GM06990 (cell line): ENCODE data around the gene SAXO1.

ENCODE experiments used
- DNase-seq: peaks from one replicate; pipeline ENCODE4 v3.0.0-alpha.2; 2011; ENCODE audit not compliant: insufficient read length; ENCODE audit errors: extremely low read depth
- H3K27me3 ChIP-seq: replicated peaks from 2 replicates; pipeline ENCODE4 v1.6.0; 2011; ENCODE audit warnings: low read length; ENCODE audit not compliant: control insufficient read depth, insufficient read depth
- H3K36me3 ChIP-seq: 2 replicates; pipeline ENCODE4 v1.5.1; 2011; ENCODE audit warnings: low read length; ENCODE audit not compliant: control insufficient read depth, insufficient read depth
- H3K4me3 ChIP-seq: replicated peaks from 2 replicates; pipeline ENCODE4 v1.5.1; 2011; ENCODE audit warnings: low read depth, mild to moderate bottlenecking, control low read depth, low read length
- TF ChIP-seq, protein P1 (sequence below): IDR thresholded peaks from 2 replicates; pipeline ENCODE4 v1.5.1; 2011; ENCODE audit warnings: low read length, control low read depth, mild to moderate bottlenecking, inconsistent platforms; ENCODE audit not compliant: insufficient read depth, poor library complexity, severe bottlenecking

The SAXO1 gene

GRCh38 chr9:19049917-19050636 lies 17.1 kb upstream of the SAXO1 start:
- no peaks in the 10 kb centered on the region for H3K27me3 ChIP-seq
- no peaks in the 10 kb centered on the region for H3K36me3 ChIP-seq
- H3K4me3 ChIP-seq, result peak overlapping the region; percentile 99
- DNase-seq, result no peak
- TF ChIP-seq, protein P1, sequence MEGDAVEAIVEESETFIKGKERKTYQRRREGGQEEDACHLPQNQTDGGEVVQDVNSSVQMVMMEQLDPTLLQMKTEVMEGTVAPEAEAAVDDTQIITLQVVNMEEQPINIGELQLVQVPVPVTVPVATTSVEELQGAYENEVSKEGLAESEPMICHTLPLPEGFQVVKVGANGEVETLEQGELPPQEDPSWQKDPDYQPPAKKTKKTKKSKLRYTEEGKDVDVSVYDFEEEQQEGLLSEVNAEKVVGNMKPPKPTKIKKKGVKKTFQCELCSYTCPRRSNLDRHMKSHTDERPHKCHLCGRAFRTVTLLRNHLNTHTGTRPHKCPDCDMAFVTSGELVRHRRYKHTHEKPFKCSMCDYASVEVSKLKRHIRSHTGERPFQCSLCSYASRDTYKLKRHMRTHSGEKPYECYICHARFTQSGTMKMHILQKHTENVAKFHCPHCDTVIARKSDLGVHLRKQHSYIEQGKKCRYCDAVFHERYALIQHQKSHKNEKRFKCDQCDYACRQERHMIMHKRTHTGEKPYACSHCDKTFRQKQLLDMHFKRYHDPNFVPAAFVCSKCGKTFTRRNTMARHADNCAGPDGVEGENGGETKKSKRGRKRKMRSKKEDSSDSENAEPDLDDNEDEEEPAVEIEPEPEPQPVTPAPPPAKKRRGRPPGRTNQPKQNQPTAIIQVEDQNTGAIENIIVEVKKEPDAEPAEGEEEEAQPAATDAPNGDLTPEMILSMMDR, result no peak

DNA sequence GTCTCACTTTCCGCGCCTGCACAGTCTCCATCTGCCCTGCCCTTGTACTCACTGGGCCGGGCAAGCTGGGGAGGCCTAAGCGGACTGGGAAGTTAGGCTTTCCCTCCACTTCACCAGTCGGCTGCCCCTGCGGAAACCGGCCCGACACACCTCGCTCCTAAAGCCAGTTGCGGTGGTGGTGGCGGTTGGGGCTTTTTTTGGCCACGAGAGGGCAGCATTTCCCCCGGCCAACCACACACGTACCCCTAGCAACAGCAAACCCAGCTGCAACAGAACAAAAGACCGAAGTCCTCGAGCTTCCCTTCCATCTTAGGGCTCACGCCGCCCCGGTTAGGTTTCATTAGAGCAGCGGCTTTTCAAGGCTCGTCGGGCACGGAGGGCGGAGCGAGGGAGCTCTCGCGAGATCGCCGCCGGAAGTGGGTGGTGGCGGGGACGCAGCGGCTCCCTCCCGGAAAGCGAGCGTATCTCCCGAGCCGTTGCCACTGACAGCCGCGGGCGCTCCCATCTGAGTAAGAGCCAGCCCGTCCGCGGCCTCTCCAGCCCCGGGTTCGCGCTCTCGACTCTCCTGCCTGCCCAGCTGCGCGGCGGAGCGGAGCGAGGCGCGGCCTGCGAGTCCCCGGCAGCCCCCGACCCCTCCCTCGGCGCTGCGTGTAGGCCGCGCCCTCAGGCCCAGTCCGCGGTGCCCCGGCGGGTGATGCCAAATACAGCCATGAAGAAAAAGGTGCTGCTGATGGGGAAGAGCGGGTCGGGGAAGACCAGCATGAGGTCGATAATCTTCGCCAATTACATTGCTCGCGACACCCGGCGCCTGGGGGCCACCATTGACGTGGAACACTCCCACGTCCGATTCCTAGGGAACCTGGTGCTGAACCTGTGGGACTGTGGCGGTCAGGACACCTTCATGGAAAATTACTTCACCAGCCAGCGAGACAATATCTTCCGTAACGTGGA lies 16.2 kb upstream of the SAXO1 start, which contains the start of gene RRAGA:
TSS of gene RRAGA (plus strand) at position 462 of the 951 bp plus-strand sequence. CDS start at position 695, 233 bp downstream.
- Histone ChIP-seq H3K36me3 (no peaks in the 10 kb centered on the region), H3K4me3 (peak within 1 kb of the TSS; percentile 99), H3K27me3 (no peaks in the 10 kb centered on the region)
- DNase-seq, result peak; percentile 98
- TF ChIP-seq, protein P1, result peak; percentile 65

DNA sequence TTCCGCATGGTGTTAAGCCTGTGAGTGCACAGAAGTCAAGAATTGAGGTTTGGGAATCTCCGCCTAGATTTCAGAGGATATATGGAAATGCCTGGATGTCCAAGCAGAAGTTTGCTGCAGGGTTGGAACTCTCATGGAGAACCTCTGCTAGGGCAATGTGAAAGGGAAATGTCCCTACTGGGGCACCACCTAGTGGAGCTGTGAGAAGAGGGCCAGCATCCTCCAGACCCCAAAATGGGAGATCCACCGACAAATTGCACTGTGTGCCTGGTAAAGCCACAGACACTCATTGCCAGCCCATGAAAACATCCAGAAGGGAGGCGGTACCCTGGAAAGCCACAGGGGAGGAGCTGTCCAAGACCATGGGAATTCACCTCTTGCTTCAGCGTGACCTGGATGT lies 3.6 kb upstream of the SAXO1 start:
- H3K27me3 ChIP-seq, result no peaks in the 10 kb centered on the region
- TF ChIP-seq, protein P1, result no peak
- H3K4me3 ChIP-seq, result no peak overlapping the region
- no peaks in the 10 kb centered on the region for H3K36me3 ChIP-seq
- DNase-seq, result no peak

DNA sequence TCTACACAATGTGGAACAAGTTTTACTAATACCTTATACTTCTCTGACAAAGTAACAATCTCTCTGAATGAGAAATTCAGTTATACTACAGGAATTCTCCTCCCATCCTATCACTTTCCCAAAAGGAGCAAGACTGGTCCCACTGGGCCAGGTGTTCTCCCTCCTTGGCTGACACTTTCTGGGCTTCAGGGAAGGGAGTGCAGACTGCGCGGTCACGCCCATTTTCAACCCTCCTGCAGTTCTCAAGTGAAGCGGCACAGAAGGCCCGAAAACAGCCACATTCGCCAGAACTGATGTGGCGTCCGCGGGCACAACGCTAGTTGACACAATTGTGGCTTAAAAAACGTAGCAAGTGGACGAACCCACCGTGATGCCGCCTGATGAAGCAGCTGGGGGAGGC lies 603 bp downstream of the SAXO1 start:
- TF ChIP-seq, protein P1, result no peak
- no peak for DNase-seq

GRCh38 chr9:19030899-19031298 lies 2.1 kb downstream of the SAXO1 start:
- DNase-seq, result no peak
- TF ChIP-seq, protein P1, result no peak
- Histone ChIP-seq H3K4me3 (no peak overlapping the region), H3K27me3 (no peaks in the 10 kb centered on the region), H3K36me3 (no peaks in the 10 kb centered on the region)

More for the DNA sequence above, 603 bp downstream of the SAXO1 start:
- Histone ChIP-seq H3K36me3 (no peaks in the 10 kb centered on the region), H3K27me3 (no peaks in the 10 kb centered on the region), H3K4me3 (no peak overlapping the region)
